IMR-90 (cell line): ENCODE measurements around the gene RNF112. TPM values are rescaled to one million over a fixed set of nuclear protein-coding genes. Genes with fewer than 3 reads are reported as not detected.

Experiments used
- ATAC-seq: fragments of 200-7000 bp; cut with Tn5 transposase; 2 replicates; pipeline ENCODE4 v1.9.1; 2020; ENCODE audit warnings: low read depth, mild to moderate bottlenecking, moderate library complexity
- BruUV-seq: library from RNA; stranded (reverse); fragments of 400-500 nt; replicated peaks from 2 replicates; lab custom pipeline; 2021; lab: Mats Ljungman, UMichigan
- CTCF ChIA-PET: fragments of 300-600 bp; formaldehyde crosslinking; extraction: SDS; loops from one replicate; lab custom pipeline; 2021; ENCODE audit warnings: antibody characterized with exemption; lab: Yijun Ruan, JAX
- POLR2A ChIA-PET: fragments of 300-600 bp; sonication (Branson Sonifier 250); formaldehyde crosslinking; loops from one replicate; lab custom pipeline; 2022; ENCODE audit warnings: antibody characterized with exemption; ENCODE audit not compliant: unreplicated experiment; lab: Charles Lee
- DNase-seq: peaks from one replicate; pipeline ENCODE4 v3.0.0; 2013
- H2AFZ ChIP-seq: replicated peaks from 2 replicates; pipeline ENCODE3; 2013; ENCODE audit warnings: low read length, mild to moderate bottlenecking; ENCODE audit not compliant: poor library complexity
- H2AK5ac ChIP-seq: 2 replicates; pipeline ENCODE4 v1.6.1; 2013; ENCODE audit warnings: low read depth, low read length, inconsistent platforms
- H2AK9ac ChIP-seq: replicated peaks from 2 replicates; pipeline ENCODE3; 2013; ENCODE audit warnings: mild to moderate bottlenecking, low read depth, low read length, moderate library complexity; ENCODE audit not compliant: poor library complexity
- H2BK120ac ChIP-seq: 2 replicates; pipeline ENCODE4 v1.6.1; 2013; ENCODE audit warnings: low read depth, low read length, inconsistent platforms
- H2BK15ac ChIP-seq: 3 replicates; pipeline ENCODE4 v1.6.1; 2013; ENCODE audit warnings: low read depth, low read length, inconsistent platforms
- H2BK20ac ChIP-seq: 2 replicates; pipeline ENCODE4 v1.6.1; 2013; ENCODE audit warnings: low read depth, mild to moderate bottlenecking, inconsistent platforms, low read length, moderate library complexity
- H2BK5ac ChIP-seq: 2 replicates; pipeline ENCODE4 v1.6.1; 2013; ENCODE audit warnings: mild to moderate bottlenecking, low read depth, low read length, inconsistent platforms; ENCODE audit not compliant: poor library complexity, severe bottlenecking
- H3K14ac ChIP-seq: replicated peaks from 2 replicates; pipeline ENCODE4 v1.6.1; 2013; ENCODE audit warnings: low read depth, low read length, inconsistent platforms
- H3K18ac ChIP-seq: 2 replicates; pipeline ENCODE4 v1.6.1; 2013; ENCODE audit warnings: low read depth, low read length, control low read depth
- H3K23ac ChIP-seq: 2 replicates; pipeline ENCODE4 v1.6.1; 2013; ENCODE audit warnings: low read depth, low read length, inconsistent platforms
- H3K27ac ChIP-seq: 2 replicates; pipeline ENCODE4 v1.5.1; 2013; ENCODE audit warnings: mild to moderate bottlenecking, control low read depth, low read length; ENCODE audit not compliant: insufficient read depth
- H3K27me3 ChIP-seq: 2 replicates; pipeline ENCODE4 v1.6.1; 2013; ENCODE audit warnings: low read length; ENCODE audit not compliant: control insufficient read depth, insufficient read depth
- H3K36me3 ChIP-seq: 2 replicates; pipeline ENCODE4 v1.6.1; 2013; ENCODE audit warnings: low read length, mixed read lengths; ENCODE audit not compliant: control insufficient read depth, insufficient read depth
- H3K4ac ChIP-seq: 2 replicates; pipeline ENCODE4 v1.6.1; 2013; ENCODE audit warnings: low read depth, low read length, inconsistent platforms
- H3K4me1 ChIP-seq: 2 replicates; pipeline ENCODE4 v1.6.1; 2013; ENCODE audit warnings: low read length, mixed read lengths; ENCODE audit not compliant: control insufficient read depth, insufficient read depth
- H3K4me2 ChIP-seq: 2 replicates; pipeline ENCODE4 v1.6.1; 2013; ENCODE audit warnings: low read depth, mild to moderate bottlenecking, control low read depth, low read length, moderate library complexity
- H3K4me3 ChIP-seq: 2 replicates; pipeline ENCODE4 v1.5.1; 2013; ENCODE audit warnings: low read depth, mild to moderate bottlenecking, control low read depth, low read length, moderate library complexity; ENCODE audit not compliant: insufficient read depth
- H3K56ac ChIP-seq: 2 replicates; pipeline ENCODE4 v1.6.1; 2013; ENCODE audit warnings: low read length, inconsistent platforms; ENCODE audit not compliant: insufficient read depth; ENCODE audit errors: extremely low read depth
- H3K79me1 ChIP-seq, 2 experiments: 2 replicates each; pipeline ENCODE4 v1.6.1; 2013; ENCODE audit warnings: low read length in 2 of 2, inconsistent platforms in 1 of 2, low read depth in 1 of 2
- H3K9ac ChIP-seq: 2 replicates; pipeline ENCODE4 v1.6.1; 2013; ENCODE audit warnings: low read depth, low read length, control low read depth
- H3K9me1 ChIP-seq: 2 replicates; pipeline ENCODE4 v1.6.1; 2013; ENCODE audit warnings: low read length, inconsistent platforms; ENCODE audit not compliant: insufficient read depth
- H3K9me3 ChIP-seq: 2 replicates; pipeline ENCODE4 v1.6.1; 2013; ENCODE audit warnings: low read length; ENCODE audit not compliant: control insufficient read depth, insufficient read depth
- H4K20me1 ChIP-seq: 2 replicates; pipeline ENCODE4 v1.6.1; 2013; ENCODE audit warnings: low read length, inconsistent platforms; ENCODE audit not compliant: insufficient read depth
- H4K5ac ChIP-seq: 2 replicates; pipeline ENCODE4 v1.6.1; 2013; ENCODE audit warnings: mild to moderate bottlenecking, low read depth, low read length, control low read depth
- H4K8ac ChIP-seq, 2 experiments: 2 replicates each; pipeline ENCODE4 v1.6.1; 2013; ENCODE audit warnings: low read depth in 2 of 2, low read length in 2 of 2, control low read depth in 1 of 2, inconsistent platforms in 1 of 2
- H4K91ac ChIP-seq: 2 replicates; pipeline ENCODE4 v1.6.1; 2013; ENCODE audit warnings: low read depth, low read length, inconsistent platforms; ENCODE audit not compliant: insufficient read depth
- BHLHE40 ChIP-seq: fragments of 150-350 bp; IDR thresholded peaks from 2 replicates; pipeline ENCODE4 v1.6.1; 2016; ENCODE audit warnings: mild to moderate bottlenecking, low read depth, low read length
- CEBPB ChIP-seq: IDR thresholded peaks from 2 replicates; pipeline ENCODE4 v1.6.1; 2012; ENCODE audit warnings: low read depth, low read length, improper control_type of control experiment
- CHD1 ChIP-seq: IDR thresholded peaks from 2 replicates; pipeline ENCODE4 v1.6.1; 2012; ENCODE audit warnings: low read depth, low read length, improper control_type of control experiment
- ELK1 ChIP-seq: fragments of 150-350 bp; IDR thresholded peaks from 2 replicates; pipeline ENCODE4 v1.6.1; 2016; ENCODE audit warnings: low read depth, mild to moderate bottlenecking, low read length, moderate library complexity, borderline replicate concordance
- FOS ChIP-seq: fragments of 150-350 bp; IDR thresholded peaks from 2 replicates; pipeline ENCODE4 v1.6.1; 2016; ENCODE audit warnings: low read depth, low read length
- MAFK ChIP-seq: IDR thresholded peaks from 2 replicates; pipeline ENCODE4 v1.6.1; 2012; ENCODE audit warnings: low read depth, low read length, improper control_type of control experiment
- MAZ ChIP-seq: IDR thresholded peaks from 2 replicates; pipeline ENCODE4 v1.6.1; 2012; ENCODE audit warnings: low read depth, mild to moderate bottlenecking, low read length, improper control_type of control experiment, moderate library complexity, borderline replicate concordance
- MXI1 ChIP-seq: IDR thresholded peaks from 2 replicates; pipeline ENCODE4 v1.6.1; 2012; ENCODE audit warnings: low read depth, mild to moderate bottlenecking, low read length, moderate library complexity, borderline replicate concordance
- NFE2L2 ChIP-seq: fragments of 150-350 bp; IDR thresholded peaks from 2 replicates; pipeline ENCODE4 v1.6.1; 2016; ENCODE audit warnings: low read depth, mild to moderate bottlenecking, low read length
- POLR2A ChIP-seq: IDR thresholded peaks from 2 replicates; pipeline ENCODE4 v1.6.1; 2012; ENCODE audit warnings: mild to moderate bottlenecking, low read depth, low read length
- RAD21 ChIP-seq: IDR thresholded peaks from 2 replicates; pipeline ENCODE4 v1.6.1; 2012; ENCODE audit warnings: low read length, improper control_type of control experiment
- RCOR1 ChIP-seq: IDR thresholded peaks from 2 replicates; pipeline ENCODE4 v1.6.1; 2012; ENCODE audit warnings: mild to moderate bottlenecking, low read length, improper control_type of control experiment; ENCODE audit not compliant: insufficient replicate concordance
- RFX5 ChIP-seq: IDR thresholded peaks from 2 replicates; pipeline ENCODE4 v1.8.0; 2012; ENCODE audit warnings: low read depth, mild to moderate bottlenecking, low read length, moderate library complexity
- SMC3 ChIP-seq: fragments of 150-350 bp; IDR thresholded peaks from 2 replicates; pipeline ENCODE4 v1.6.1; 2016; ENCODE audit warnings: low read depth, mild to moderate bottlenecking, antibody characterized with exemption, low read length, moderate library complexity
- WGBS, 2 experiments: methylation state at CpG; one replicate each; pipeline versions ENCODE4 v1.1.5 to v1.1.7; 2013; ENCODE audit warnings: missing lambda C conversion rate in 2 of 2; ENCODE audit not compliant: insufficient read length in 1 of 2; ENCODE audit errors: extremely low coverage in 2 of 2; 5-methylcytosine and 5-hydroxymethylcytosine counted together
- dilution Hi-C: fragments of 300-500 bp; cut with HindIII; formaldehyde crosslinking; loops from one replicate; pipeline ENCODE4 v1.14.3; 2018; ENCODE audit warnings: low sequenced_read_pairs; ENCODE audit not compliant: unreplicated experiment
- in situ Hi-C: fragments of 300-500 bp; cut with MboI; formaldehyde crosslinking; loops from 3 replicates; pipeline ENCODE4 v1.14.3; 2019; ENCODE audit warnings: low sequenced_read_pairs, inconsistent platforms, mixed read lengths
- intact Hi-C: fragments of 100-400 bp; cut with micrococcal nuclease; formaldehyde crosslinking; loops from 2 replicates; pipeline ENCODE4 v1.10.0; 2022
- polyA plus RNA-seq, 3 experiments: library from polyadenylated mRNA; depleted of rRNA; stranded (reverse); fragments of >200 nt; gene quantifications; 2 replicates each; pipeline ENCODE4 v1.2.3, GENCODE V29; 2012; ENCODE audit warnings: low replicate concordance in 1 of 3
- total RNA-seq: library from RNA; depleted of rRNA; stranded (reverse); fragments of >200 nt; gene quantifications from 2 replicates; pipeline ENCODE4 v1.2.3, GENCODE V29; 2012
- TF ChIP-seq, protein P1 (sequence below): conservative IDR thresholded peaks from 2 replicates; pipeline ENCODE4 v1.5.1; 2012; ENCODE audit warnings: mild to moderate bottlenecking, low read depth, low read length, improper control_type of control experiment
- TF ChIP-seq, protein P2 (sequence below): fragments of 150-350 bp; IDR thresholded peaks from 2 replicates; pipeline ENCODE4 v1.6.1; 2017; ENCODE audit warnings: mild to moderate bottlenecking, antibody characterized with exemption, low read length, low read depth

The RNF112 gene
- total and polyA plus RNA-seq, 2 of the 4 experiments (the other 2 are of a cell fraction) = 2.5 to 5.7 TPM

DNA sequence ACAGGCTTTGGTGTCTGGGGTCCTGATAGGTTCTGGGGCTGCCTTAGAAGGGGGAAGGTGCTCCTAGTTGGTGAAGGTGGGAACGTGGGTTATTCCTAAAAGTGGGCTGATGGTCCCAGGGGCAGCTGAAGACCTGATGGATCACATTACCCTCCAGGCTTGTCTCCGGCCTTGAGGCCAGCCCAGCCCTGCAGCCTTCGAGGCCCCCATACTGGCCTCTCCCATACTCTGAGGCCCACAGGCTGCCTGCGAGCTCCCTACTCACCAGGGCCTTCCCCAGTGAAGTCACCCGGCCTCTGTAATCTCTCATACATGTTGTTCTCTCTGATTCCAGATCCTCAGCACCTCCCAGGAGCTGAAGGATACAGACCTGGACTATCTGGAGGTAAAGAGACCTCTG, 2.7 kb downstream of the RNF112 start:
- Histone ChIP-seq H3K9me3 (no peaks in the 10 kb centered on the region), H2BK15ac (no peak overlapping the region), H3K4me2 (no peak overlapping the region), H4K91ac (no peak overlapping the region), H2BK120ac (no peak overlapping the region), H3K4ac (no peak overlapping the region), H2AK9ac (no peak overlapping the region), H2AFZ (no peak overlapping the region), H2BK5ac (no peak overlapping the region), H3K27me3 (no peaks in the 10 kb centered on the region), H2BK20ac (no peak overlapping the region), H3K79me1 (no peaks in the 10 kb centered on the region), H4K5ac (no peak overlapping the region), H3K4me3 (no peak overlapping the region), H4K8ac (no peak overlapping the region), H4K20me1 (no peaks in the 10 kb centered on the region), H3K23ac (no peak overlapping the region), H3K27ac (no peak overlapping the region), H3K9ac (no peak overlapping the region), H2AK5ac (no peak overlapping the region), H3K4me1 (peaks cover 15% of the 10 kb centered on the region), H3K56ac (no peak overlapping the region), H3K9me1 (peaks cover 8% of the 10 kb centered on the region), H3K18ac (no peak overlapping the region), H3K14ac (no peak overlapping the region), H3K36me3 (no peaks in the 10 kb centered on the region)
- no TSS peak for BruUV-seq
- TF ChIP-seq MXI1 = no peak
- no peak for TF ChIP-seq MAZ
- no peak for TF ChIP-seq RAD21
- no peak for TF ChIP-seq POLR2A
- TF ChIP-seq ELK1 = no peak
- no peak for TF ChIP-seq NFE2L2
- no peak for TF ChIP-seq FOS
- TF ChIP-seq, protein P1, sequence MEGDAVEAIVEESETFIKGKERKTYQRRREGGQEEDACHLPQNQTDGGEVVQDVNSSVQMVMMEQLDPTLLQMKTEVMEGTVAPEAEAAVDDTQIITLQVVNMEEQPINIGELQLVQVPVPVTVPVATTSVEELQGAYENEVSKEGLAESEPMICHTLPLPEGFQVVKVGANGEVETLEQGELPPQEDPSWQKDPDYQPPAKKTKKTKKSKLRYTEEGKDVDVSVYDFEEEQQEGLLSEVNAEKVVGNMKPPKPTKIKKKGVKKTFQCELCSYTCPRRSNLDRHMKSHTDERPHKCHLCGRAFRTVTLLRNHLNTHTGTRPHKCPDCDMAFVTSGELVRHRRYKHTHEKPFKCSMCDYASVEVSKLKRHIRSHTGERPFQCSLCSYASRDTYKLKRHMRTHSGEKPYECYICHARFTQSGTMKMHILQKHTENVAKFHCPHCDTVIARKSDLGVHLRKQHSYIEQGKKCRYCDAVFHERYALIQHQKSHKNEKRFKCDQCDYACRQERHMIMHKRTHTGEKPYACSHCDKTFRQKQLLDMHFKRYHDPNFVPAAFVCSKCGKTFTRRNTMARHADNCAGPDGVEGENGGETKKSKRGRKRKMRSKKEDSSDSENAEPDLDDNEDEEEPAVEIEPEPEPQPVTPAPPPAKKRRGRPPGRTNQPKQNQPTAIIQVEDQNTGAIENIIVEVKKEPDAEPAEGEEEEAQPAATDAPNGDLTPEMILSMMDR = no peak
- TF ChIP-seq CEBPB = no peak
- no peak for TF ChIP-seq RCOR1
- TF ChIP-seq, protein P2, sequence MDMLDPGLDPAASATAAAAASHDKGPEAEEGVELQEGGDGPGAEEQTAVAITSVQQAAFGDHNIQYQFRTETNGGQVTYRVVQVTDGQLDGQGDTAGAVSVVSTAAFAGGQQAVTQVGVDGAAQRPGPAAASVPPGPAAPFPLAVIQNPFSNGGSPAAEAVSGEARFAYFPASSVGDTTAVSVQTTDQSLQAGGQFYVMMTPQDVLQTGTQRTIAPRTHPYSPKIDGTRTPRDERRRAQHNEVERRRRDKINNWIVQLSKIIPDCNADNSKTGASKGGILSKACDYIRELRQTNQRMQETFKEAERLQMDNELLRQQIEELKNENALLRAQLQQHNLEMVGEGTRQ = no peak
- TF ChIP-seq RFX5 = no peak
- TF ChIP-seq SMC3 = no peak
- TF ChIP-seq CHD1 = no peak
- TF ChIP-seq MAFK = no peak
- TF ChIP-seq BHLHE40 = no peak
- POLR2A ChIA-PET = no interaction called here
- dilution Hi-C loops (no loop called here), in situ Hi-C loops (no loop called here), intact Hi-C loops (no loop called here)
- CTCF ChIA-PET = no interaction called here
- WGBS, 2 experiments = no CpG with 5 or more reads among the region's 5 CpGs
- DNase-seq = no peak
- no peak for ATAC-seq
